Measurements from ENCODE around the gene RNF186. TPM values are rescaled to one million over a fixed set of nuclear protein-coding genes. Genes with fewer than 3 reads are reported as not detected.

The RNF186 gene
- total RNA-seq, 1 donor from 2014 or later: 1.3 TPM

DNA sequence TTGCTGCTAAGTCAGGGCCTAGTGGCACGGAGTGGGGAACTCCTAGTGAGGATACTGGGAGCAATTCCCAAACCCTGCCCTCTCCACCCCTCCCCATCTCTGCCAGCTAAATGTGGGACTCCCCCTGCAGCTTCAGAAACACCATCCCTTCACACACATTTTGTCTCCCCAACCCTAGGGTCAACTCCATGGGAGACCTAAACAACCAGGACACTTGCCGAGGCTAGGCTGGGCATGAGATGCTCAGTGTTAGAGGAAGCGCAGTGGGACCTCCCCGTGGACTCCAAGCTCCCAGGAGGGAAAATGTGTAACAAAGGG is 1.5 kb downstream of the RNF186 start:
- no peak for TF ChIP-seq CTCF (conservative IDR thresholded peaks at IDR 0.05)
- Mint-ChIP-seq H3K4me1 (ENCODE audit: unreplicated experiment) (peaks cover 14% of the 10 kb centered on the region), H3K27me3 (no peaks in the 10 kb centered on the region), H3K4me3 (peak overlapping the region; percentile 28), H3K9me3 (peaks cover 9% of the 10 kb centered on the region), H3K36me3 (no peaks in the 10 kb centered on the region), H3K27ac (no peak overlapping the region)
- DNase-seq (ENCODE audit: extremely low spot score, unreplicated experiment): no peak

- Mint-ChIP-seq H3K27ac (no peak overlapping the region), H3K9me3 (peaks cover 9% of the 10 kb centered on the region), H3K4me3 (no peak overlapping the region), H3K36me3 (no peaks in the 10 kb centered on the region), H3K4me1 (ENCODE audit: unreplicated experiment) (peaks cover 18% of the 10 kb centered on the region), H3K27me3 (no peaks in the 10 kb centered on the region)
- no peak for DNase-seq (ENCODE audit: extremely low spot score, unreplicated experiment)
- TF ChIP-seq CTCF (conservative IDR thresholded peaks at IDR 0.05): no peak
These were observed 2.0 kb downstream of the RNF186 start for GRCh38 chr1:19812875-19813642.

GRCh38 chr1:19811206-19811851 is 3.8 kb downstream of the RNF186 start:
- Mint-ChIP-seq H3K4me1 (ENCODE audit: unreplicated experiment) (peaks cover 11% of the 10 kb centered on the region), H3K36me3 (no peaks in the 10 kb centered on the region), H3K27ac (no peak overlapping the region), H3K9me3 (peaks cover 9% of the 10 kb centered on the region), H3K4me3 (no peak overlapping the region), H3K27me3 (no peaks in the 10 kb centered on the region)
- DNase-seq (ENCODE audit: extremely low spot score, unreplicated experiment): no peak
- TF ChIP-seq CTCF (conservative IDR thresholded peaks at IDR 0.05): peak; percentile 65

DNA sequence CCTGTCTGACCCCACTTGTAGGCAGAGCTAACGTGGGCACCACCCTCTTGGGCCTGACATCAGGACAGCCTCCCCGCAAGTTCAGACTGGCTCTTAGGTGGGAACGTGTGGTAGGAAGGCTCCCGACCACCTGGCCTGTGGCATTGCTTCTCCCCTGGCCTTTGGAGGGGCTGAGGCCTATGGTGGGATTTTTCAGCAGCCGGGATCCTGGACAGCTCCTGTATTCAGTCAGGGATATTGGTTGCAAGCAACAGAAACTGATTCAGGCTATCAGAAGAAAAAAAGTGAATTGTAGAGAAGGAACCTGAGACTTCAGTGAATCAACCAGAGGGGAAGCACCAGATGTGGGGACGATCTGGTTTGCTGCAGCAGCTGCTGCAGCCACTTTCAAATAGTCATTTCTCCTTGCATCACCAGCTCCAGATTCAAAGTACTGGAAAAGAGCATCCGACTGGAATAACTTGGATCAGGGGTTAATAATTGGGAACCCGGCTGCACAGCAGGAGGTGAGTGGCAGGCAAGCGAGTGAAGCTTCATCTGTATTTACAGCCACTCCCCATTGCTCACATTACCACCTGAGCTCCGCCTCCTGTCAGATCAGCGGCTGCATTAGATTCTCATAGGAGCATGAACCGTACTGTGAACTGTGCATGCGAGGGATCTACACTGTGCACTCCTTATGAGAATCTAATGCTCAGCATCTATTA is 5.9 kb downstream of the RNF186 start:
- DNase-seq (ENCODE audit: extremely low spot score, unreplicated experiment): no peak

GRCh38 chr1:19808351-19808750 is 6.7 kb downstream of the RNF186 start:
- Mint-ChIP-seq H3K27ac (no peak overlapping the region), H3K9me3 (peaks cover 9% of the 10 kb centered on the region), H3K36me3 (no peaks in the 10 kb centered on the region), H3K4me1 (ENCODE audit: unreplicated experiment) (peaks cover 11% of the 10 kb centered on the region), H3K27me3 (no peaks in the 10 kb centered on the region), H3K4me3 (no peak overlapping the region)
- TF ChIP-seq CTCF (conservative IDR thresholded peaks at IDR 0.05): no peak
- no peak for DNase-seq (ENCODE audit: extremely low spot score, unreplicated experiment)

More for the DNA sequence above, 5.9 kb downstream of the RNF186 start:
- no peaks in the 10 kb centered on the region for H3K27me3 Mint-ChIP-seq
- H3K4me3 Mint-ChIP-seq: no peak overlapping the region
- peak overlapping the region; percentile 34 for H3K27ac Mint-ChIP-seq
- H3K9me3 Mint-ChIP-seq: peaks cover 9% of the 10 kb centered on the region
- H3K4me1 Mint-ChIP-seq (ENCODE audit: unreplicated experiment): peaks cover 11% of the 10 kb centered on the region
- H3K36me3 Mint-ChIP-seq: no peaks in the 10 kb centered on the region
- no peak for TF ChIP-seq CTCF (conservative IDR thresholded peaks at IDR 0.05)
